NCI-H345 treated with DMSO at 0.1 percent for 48 hours (cell line): ENCODE results near the gene CD2AP.
A peak's percentile ranks its signal among the peaks of the same experiment; 100 is the strongest.
"Not testable (repeated sequence)": the region's sequence is repeated elsewhere in the genome, so short reads cannot be mapped to it uniquely, and the experiment has no call there.

ENCODE experiments used
- DNase-seq: peaks from one replicate; lab custom pipeline; 2025; ENCODE audit not compliant: unreplicated experiment; lab: John Stamatoyannopoulos, UW

The CD2AP gene

DNA sequence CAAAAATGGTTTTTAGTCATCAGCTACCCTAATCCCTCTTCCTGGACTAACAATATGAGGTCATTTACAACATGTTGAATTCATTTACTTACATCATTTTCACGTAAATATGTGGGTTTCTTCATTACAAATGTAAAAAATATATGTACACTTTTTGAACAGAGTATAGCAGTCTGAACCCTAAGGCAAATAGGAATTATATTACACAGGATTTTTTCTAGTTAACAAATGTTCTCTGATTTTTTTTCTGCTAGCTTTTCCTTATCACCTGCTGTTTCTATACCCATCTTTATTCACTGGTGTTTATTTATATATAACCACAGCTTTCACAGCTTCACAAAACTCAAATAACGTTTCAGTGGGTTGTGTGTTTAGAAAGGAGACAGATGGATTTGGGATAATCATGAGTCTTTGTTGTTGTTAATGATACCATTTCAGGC, 21.0 kb upstream of the CD2AP start:
- peak; percentile 23 for DNase-seq

DNA sequence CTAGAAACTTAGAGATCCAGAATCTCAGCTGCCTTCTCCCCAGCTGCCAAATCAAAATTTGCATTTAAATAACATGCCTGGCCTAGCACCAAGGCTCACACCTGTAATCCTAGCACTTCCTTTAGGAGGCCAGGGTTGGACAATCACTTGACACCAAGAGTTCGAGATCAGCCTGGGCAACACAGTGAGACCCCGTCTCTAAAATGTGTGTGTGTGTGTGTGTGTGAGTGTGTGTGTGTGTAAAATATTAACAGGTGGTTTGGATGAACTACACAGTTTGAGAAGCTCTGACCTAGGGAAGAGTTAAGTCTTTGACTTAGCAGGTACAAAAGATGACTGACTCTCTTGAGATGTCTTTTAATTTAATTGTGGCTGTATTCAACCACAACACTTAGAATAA, 20.2 kb upstream of the CD2AP start:
- no peak for DNase-seq

GRCh38 chr6:47464052-47464451, 13.5 kb upstream of the CD2AP start:
- no peak for DNase-seq

DNA sequence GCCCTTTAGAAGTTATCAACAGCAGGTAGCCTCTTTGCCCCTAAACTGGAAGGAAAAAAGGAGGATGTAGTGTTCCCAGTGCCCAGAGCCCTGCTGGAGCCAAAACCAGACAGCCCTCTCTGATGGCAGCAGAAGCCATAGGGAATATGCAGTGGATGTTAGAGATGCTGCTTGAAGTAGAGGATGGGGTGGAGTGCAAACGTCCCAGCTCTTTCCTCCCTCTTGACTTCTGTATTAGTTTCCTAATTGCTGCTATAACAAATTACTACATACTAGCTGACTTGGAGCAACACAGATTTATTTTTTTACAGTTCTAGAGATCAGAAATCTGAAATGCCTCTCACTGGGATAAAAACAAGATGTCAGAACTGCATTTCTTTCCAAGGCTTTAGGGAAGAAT, 12.5 kb upstream of the CD2AP start:
- no peak for DNase-seq

DNA sequence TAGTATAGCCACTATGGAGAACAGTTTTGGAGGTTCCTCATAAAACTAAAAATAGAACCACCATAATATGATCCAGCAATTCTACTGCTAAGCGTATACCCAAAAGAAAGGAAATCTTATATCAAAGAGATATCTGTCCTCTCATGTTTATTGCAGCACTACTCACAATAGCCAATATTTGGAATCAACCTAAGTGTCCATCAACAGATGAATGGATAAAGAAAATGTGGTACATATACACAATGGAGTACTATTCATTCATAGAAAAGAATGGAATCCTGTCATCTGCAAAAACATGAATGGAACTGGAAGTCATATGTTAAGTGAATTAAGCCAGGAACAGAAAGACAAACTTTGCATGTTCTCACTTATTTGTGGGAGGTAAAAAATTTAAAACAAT, 5.7 kb upstream of the CD2AP start:
- DNase-seq: no peak

- no peak for DNase-seq
These were observed 3.7 kb upstream of the CD2AP start for GRCh38 chr6:47473791-47474346.

DNA sequence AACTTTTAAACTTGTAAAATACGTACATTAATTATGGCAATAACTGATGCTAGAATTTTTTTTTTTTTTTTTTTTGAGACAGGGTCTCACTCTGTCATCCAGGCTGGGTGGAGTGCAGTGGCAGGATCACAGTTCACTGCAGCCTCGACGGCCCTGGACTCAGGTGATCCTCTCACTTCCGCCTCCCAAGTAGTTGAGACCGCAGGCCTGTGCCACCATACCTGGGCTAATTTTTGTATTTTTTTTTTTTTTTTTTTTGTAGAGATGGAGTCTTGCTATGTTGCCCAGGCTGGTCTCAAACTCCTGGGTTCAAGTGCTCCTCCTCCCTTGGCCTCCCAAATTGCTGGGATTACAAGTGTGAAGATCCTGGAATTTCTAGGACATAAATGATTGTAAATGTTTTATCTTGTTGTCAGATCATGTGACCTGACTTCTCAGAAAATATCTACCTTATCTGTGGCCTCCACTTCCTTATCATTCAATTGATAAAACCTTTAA, 2.2 kb upstream of the CD2AP start:
- no peak for DNase-seq

- DNase-seq: no peak
These were observed 650 bp upstream of the CD2AP start for GRCh38 chr6:47476781-47477496.

GRCh38 chr6:47478233-47479139, 897 bp downstream of the CD2AP start:
- DNase-seq: no peak

DNA sequence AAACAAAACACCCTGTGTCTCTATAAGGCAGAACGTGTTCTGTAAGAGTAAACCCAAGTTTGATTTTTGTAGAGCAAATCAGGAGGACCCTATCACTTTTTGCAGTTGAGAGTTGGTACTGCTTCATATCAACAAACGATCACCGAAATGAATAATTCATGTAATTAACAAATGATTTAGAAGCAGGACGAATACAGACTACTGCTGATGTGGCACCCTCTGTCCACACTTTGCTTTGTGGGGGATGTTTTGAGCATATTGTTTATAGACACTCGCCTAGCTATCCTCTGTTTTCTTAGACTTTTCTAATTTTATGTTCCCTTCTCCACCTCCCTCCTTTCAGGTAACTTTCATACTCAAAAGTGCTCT, 1.5 kb downstream of the CD2AP start:
- no peak for DNase-seq

GRCh38 chr6:47479874-47480273, 2.3 kb downstream of the CD2AP start:
- DNase-seq: no peak

- not testable (repeated sequence) for DNase-seq
These were observed 3.6 kb downstream of the CD2AP start for GRCh38 chr6:47481213-47481612.

DNA sequence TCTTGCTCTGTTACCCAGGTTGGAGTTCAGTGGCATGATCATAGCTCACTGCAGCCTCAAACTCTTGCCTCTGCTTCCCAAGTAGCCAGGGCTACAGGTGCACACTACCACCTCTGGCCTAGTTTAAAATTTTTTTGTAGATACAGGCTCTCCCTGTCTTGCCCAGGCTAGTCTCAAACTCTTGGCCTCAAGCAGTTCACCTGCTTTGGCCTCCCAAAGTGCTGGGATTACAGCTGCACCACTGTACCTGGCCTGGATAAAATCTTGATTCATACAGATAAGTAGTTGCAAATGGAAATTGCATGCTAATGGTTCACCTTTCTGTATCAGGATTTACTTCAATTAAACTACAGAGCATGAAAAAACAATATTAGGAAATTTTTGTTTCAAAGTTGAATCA, 4.2 kb downstream of the CD2AP start:
- no peak for DNase-seq

GRCh38 chr6:47483516-47483852, 5.9 kb downstream of the CD2AP start:
- DNase-seq: no peak

DNA sequence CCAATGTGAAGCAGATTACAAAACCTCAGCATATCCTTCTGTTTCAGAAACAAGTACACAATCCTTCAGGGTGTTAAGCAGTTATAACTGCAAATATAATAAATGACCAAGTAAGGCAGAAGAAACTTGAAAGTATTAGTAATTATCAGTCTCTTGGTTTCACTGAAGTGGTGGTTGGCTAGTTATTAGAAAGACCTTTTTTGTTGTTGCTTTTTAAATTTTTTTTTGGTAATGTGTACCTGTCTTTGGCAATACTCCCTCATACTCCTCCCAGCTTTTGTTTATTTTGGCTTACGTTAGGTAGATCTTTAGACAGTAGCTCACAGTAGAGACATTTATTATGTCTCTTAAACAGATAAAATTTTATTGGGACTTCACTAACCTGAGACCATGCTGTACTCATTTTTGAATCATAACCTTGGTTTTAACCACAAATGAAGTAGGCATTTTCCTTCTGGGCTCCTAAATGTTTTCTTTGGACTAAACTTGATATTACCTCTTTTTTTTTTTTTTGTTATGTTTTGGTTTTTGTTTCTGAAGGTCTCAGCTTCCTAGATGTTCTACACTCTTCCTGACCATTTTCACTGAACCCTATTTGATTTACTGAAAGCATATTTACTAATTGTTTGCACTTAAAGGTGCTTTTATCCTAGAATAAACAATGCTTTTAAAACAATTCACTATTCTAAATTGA, 6.4 kb downstream of the CD2AP start:
- DNase-seq: no peak

DNA sequence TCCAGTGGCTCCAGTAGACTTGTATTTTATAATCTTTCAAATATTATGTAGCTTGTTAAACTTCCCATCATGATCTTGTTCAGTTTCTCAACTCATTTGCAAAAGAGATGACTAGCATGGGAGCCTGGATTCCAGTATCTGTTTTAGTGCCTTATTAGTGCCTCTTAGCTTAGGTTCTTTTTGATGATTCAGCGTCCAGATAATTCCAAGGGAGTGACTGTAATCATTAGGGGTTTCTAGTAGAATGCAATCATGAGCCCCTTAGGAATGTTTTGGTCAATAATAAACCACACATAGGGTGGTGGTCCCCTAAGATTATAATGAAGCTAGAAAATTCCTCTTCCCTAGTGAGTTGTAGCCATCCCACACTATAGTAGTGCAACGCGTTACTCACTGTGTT, 7.0 kb downstream of the CD2AP start:
- DNase-seq: no peak

DNA sequence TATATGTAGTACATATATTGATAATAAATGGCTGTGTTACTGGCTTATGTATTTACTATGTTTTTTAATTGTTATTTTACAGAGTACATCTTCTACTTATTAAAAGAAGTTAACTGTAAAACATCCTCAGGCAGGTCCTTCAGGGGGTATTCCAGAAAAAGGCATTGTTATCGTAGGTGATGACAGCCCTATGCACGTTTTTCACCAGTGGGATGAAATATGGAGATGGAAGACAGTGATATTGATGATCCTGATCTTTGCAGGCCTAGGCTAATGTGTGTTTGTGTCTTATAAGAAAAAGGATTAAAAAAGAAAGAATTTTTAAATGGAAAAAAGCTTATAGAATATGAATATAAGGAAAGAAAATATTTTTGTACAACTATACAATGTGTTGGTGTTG, 7.5 kb downstream of the CD2AP start:
- DNase-seq: no peak

DNA sequence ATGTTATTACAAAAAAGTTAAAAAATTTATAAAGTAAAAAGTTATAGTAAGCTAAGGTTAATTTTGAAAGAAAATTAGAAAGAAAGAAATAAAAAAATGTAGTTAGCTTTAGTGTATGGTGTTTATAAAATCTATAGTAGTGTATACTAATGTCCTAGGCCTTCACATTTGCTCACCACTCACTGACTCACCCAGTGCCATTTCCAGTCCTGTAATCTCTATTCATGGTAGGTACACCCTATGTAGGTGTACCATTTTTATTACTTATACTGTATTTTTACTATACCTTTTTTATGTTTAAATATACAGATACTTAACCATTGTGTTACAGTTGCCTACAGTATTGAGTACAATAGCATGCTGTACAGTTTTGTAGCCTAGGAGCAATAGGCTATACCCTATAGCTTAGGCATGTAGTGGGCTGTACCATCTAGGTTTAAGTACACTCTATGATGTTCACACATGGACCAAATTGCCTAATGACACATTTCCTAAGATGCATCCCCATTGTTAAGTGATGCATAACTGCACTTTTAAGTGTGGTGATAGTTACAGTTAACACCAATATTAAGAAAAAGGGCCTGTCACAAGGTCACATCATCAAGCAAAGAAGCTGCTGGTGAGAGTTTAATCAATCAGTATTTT, 8.0 kb downstream of the CD2AP start:
- DNase-seq: no peak

- no peak for DNase-seq
These were observed 12.4 kb downstream of the CD2AP start for GRCh38 chr6:47489995-47490394.

GRCh38 chr6:47490676-47491075, 13.1 kb downstream of the CD2AP start:
- DNase-seq: no peak

DNA sequence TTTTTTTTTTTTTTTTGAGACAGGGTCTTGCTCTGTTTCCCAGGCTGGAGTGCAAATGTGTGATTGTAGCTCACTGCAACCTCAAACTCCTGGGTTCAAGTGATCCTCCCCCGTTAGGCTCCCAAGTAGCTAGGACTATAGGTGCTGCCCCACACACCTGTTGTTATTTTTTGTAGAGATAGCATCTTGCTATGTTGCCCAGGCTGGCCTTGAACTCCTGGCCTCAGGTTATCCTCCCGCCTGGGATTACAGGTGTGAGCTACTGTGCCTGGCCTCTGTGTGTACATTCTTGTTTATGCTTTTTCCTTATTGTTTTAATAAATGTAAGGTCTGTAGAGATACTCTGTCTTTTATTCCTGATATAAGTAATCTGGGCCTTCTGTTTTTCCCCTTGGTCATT, 14.8 kb downstream of the CD2AP start:
- DNase-seq: no peak
